Caki2 (cell line): ENCODE data around the gene GPAT3. TPM values are rescaled to one million over a fixed set of nuclear protein-coding genes. Genes with fewer than 3 reads are reported as not detected.
"Not testable (repeated sequence)": the region's sequence is repeated elsewhere in the genome, so short reads cannot be mapped to it uniquely, and the experiment has no call there.

ENCODE experiments used
- DNase-seq: peaks from one replicate; pipeline ENCODE4 v3.0.0-alpha.2; 2015; ENCODE audit warnings: low read depth
- in situ Hi-C: cut with HindIII; loops from 2 replicates; pipeline ENCODE4 v1.10.0; 2016; ENCODE audit warnings: low sequenced_read_pairs, low pct_unique_long_range_greater_than_20kb, mixed read lengths
- total RNA-seq: library from RNA; depleted of rRNA; stranded (reverse); fragments of >200 nt; shearing (Covaris generic); gene quantifications from 2 replicates; pipeline ENCODE4 v1.2.3, GENCODE V29; 2014; ENCODE audit warnings: low replicate concordance

The GPAT3 gene
- total RNA-seq, 1 experiment from 2014 or later: 12.5 TPM

DNA sequence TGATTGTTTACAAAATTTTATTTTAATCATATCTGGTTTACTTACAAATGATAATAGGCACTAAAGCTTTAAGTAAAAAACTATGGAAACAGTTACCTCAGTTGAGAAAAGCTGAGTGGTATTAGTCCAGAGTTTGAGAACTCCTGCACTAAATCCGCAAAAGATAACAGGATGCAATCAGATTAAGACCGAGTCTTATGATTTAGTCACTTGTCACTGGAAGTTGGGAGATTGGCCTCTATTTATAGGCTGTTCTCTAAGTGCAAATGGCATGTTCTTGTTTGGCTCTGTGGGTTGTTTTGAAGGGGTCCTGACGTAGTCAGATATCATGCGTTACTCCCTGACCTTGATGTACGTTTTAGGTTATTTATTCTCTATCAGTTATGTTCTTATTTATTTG lies 6.3 kb downstream of the GPAT3 start:
- DNase-seq: no peak
- in situ Hi-C loops: no loop called here

DNA sequence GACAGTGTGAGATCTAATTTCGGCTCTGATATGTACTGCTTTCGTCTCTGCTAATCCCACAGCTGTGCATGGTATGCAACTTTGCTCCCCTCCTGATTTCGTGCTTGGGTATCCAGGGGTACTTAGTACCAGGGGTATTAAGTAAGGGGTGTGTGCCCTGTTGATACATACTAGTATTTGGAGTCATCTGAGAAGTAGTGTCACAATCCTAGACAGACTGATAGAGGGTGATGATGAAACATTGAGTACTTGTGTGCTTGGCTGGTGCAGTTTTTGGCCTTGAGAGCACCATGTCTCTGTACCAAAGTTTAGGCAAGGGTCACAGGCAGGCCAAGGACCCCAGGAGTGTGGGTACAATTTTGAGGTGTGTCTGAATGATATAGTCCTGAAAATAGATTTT lies 10.9 kb downstream of the GPAT3 start:
- no peak for DNase-seq

DNA sequence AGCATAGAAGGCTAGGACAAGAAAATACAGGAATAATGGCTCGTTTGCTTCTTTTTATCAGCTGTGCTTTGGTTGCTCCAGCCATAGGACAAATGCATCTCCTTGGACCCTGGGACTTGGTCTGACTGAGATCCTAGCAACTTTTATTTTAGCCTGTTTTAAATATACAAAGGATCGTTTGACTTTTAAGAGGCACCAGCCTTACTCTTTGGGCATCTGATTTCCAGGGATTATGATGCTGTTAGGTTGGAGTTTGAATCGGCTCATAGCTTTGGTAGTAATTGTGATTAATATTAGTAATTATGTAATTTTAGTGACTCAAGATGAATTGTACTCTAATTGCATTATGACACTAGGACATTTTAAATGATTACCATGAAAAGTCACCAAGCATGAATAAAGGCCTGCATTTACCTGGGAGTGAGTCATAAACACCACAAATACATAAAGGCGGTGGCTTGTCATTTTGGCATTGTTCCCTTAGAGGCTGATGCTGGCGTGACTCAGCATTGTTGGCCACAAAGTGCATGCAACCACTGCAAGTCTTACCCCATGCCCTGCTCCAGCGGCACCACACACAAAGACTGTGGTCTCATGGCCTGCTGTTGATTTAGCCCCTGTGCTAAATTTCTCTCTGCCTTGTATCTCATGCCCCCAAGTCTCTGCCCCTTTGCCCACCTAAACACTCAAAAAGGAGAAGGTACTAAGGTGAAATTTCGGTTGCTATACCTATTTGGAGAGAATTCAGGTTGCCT lies 12.4 kb downstream of the GPAT3 start:
- in situ Hi-C loops: no loop called here
- DNase-seq: peak; percentile 91

More for the DNA sequence above, 10.9 kb downstream of the GPAT3 start:
- in situ Hi-C loops: no loop called here

DNA sequence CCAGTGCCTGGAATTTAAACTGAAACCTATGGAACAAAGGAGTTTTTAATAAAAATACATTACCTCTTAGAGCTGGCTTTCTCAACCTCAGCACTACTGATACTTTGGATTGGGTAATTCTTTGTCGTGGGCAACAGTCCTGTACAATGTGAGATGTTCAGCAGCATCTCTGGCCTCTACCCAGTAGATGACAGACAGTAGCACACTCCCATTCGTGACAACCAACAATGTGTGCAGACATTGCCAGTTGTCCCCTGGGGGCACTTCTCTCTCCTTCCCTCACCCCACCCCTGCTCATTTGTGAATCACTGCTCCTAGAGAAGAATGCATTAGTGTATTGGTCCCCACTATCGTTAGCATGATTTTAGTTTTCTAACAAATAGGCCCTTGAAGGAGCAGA lies 16.2 kb downstream of the GPAT3 start:
- DNase-seq: peak; percentile 79
- in situ Hi-C loops: no loop called here

DNA sequence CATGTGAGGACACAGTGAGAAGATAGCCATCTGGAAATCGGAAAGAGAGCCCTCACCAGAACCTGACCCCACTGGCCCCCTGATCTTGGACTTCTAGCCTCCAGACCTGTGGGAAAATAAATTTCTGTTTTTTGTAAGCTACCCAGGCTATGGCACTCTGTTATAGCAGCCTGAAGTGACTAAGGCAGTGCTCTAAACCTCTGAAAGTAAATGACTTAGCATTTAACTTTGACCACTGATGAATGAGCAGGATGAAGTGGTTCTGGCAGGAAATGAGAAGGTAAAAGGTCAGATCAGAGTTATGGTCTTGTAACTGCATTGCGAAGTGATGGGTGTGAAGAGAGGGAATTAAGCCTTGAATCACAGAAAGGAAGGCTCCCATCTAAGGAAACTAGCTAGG lies 17.0 kb downstream of the GPAT3 start:
- in situ Hi-C loops: no loop called here
- DNase-seq: peak; percentile 91

DNA sequence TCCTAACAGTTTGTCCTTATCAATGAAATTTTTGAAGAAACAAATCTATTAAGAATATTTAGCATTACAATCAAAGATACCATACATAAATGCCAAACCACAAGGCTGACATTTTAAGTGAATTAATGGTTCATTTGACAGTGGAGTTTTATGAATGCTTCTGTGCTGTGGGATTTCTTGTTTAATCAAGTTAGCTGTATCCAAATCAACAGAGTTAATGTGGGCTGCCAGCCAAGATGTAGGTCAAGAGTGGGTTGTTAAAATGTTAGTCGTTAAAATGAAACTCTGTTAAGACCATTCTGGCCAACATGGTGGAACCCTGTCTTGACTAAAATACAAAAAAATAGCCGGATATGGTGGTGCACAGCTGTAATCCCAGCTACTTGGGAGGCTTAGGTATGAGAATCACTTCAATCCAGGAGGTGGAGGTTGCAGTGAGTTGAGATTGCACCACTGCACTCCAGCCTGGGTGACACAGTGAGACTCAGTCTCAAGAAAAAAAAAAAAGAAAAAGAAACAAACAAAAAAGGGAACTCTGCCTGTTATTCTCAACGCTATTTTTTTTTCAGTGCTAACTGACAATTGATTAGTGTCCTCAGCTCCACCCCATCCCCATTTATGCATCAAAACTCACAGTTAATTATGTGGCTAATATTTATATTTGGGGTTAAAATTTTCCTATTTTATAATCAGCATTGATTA lies 20.2 kb downstream of the GPAT3 start:
- no peak for DNase-seq
- in situ Hi-C loops: no loop called here

DNA sequence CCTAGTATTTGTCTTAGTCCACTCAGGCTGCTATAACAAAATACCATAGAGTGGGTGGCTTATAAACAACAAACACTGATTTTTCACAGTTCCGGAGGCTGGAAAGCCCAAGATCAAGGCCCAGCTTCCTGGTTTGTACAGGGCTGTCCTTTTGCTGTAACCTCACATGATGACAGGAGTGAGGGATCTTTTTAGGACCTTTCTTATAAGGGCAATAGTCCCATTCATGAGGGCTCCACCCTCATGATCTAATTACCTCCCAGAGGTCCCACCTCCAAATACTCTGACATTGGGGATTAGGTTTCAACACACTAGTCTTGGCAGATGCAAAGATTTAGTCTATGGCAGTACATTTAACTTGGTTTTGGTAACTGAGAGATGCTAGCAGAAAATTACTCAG lies 20.9 kb downstream of the GPAT3 start:
- no peak for DNase-seq
- in situ Hi-C loops: no loop called here

DNA sequence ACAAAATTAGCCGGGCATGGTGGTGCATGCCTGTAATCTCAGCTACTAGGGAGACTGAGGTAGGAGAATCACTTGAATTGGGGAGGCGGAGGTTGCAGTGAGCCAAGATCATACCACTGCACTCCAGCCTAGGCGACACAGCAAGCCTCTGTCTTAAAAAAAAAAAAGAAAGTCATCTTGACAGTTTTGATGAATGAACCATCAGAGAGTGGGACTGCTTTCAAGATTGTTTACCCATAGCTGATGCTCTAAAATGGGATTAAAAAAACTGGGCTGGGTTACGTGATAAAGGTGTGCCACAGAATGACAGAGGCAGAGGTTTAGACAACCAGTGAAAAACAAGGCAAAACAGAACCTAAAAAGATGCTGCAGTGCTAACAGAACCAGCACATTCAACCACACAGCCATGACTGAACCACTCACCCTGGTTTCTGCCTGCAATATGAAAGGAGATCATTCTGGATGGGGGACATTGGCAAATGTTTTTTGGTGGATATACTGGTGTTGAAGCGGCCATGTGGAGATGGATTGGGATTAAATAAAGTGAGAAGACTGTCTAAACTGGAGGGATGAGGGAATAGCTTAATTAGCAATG lies 22.2 kb downstream of the GPAT3 start:
- in situ Hi-C loops: no loop called here
- DNase-seq: no peak

DNA sequence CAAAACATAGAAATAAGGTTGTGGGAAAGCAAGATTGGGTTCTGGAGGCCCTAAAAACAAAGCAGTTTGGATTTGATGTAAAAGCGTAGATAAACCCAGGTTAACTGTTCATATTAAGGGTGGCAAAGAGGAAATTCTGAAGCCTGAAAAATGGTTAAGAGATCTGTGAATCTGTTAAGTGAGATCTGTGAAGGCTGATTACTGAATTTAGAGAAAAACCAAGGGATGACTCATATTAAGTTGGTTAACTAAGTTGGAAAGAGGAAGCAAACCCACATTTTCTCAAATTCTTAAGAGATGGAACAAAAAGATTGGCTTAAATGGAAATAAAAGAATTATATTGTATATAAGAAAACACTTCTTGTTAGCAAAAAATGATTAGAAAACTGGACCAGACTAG lies 22.8 kb downstream of the GPAT3 start:
- no peak for DNase-seq
- in situ Hi-C loops: no loop called here

DNA sequence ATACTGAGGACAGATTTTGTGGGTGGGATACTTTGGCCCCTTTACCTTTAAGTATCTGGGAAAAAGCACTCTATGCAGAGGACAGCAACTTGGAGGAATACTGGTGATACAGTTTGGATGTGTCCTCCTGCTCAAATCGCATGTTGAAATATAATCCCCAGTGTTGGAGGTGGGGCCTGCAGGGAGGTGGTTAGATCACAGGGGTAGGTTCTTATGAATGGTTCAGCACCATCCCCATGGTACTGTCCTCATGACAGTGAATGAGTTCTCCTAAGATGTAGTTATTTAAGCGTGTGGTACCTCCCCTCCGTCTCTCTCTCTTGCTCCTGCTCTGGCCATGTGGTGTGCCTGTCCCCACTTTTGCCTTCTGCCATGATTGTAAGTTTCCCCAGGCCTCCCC lies 24.6 kb downstream of the GPAT3 start:
- DNase-seq: no peak
- in situ Hi-C loops: no loop called here

DNA sequence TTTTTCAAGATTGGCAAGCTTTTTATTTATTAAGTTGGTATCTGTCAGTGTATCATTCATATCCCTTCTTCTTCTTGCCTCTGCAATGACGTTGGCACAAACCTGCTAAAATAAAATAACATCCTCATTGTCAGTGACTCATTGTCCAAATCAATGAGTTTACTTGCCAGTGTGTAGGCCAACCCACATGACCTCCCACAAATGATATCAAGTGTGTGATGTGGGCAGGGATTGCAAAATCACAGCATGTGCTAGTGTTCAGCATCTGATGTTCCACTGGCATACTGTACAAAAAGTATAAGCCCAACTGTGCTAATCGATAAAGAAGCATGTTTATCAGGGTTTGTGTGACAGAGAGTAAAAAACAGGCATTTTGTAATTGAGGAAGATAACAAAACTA lies 25.5 kb downstream of the GPAT3 start:
- peak; percentile 80 for DNase-seq
- in situ Hi-C loops: no loop called here

DNA sequence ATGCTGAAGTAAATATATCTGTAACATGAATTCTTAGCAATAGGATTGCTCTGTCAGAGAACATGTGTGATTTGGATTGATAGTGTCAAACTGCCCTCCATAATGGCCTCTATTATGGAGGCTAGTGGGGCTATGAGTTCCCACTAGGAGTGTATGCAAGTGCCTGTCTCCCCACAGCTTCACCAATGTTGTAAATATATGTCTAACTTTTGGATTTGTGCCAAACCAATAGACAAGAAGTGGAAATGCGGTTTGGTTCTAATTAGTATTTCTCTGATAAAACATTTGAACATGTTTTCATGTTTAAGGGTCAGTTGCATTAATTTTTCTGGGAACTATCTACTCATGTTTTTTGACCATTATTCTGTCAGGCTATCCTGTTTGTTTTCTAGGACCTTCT lies 28.1 kb downstream of the GPAT3 start:
- DNase-seq: no peak
- in situ Hi-C loops: no loop called here

DNA sequence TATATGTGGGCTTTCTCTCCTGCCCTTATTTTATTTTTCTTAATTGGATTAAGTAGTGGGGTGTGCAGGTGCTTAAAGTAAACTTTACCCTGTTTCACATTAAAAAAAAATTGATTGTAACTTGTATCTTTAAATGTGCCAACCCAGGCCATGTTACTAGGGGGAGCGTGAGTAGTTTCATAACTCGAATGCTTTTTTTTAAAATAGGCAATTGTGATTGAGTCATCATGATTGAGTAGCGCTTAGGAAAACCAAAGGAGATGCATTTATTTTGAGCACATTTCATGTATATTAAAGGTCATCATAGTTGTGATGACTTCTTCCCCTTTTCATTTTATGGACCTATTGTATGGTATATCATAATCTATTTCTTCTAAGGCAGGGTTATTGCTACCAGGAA lies 32.2 kb downstream of the GPAT3 start:
- in situ Hi-C loops: no loop called here

DNA sequence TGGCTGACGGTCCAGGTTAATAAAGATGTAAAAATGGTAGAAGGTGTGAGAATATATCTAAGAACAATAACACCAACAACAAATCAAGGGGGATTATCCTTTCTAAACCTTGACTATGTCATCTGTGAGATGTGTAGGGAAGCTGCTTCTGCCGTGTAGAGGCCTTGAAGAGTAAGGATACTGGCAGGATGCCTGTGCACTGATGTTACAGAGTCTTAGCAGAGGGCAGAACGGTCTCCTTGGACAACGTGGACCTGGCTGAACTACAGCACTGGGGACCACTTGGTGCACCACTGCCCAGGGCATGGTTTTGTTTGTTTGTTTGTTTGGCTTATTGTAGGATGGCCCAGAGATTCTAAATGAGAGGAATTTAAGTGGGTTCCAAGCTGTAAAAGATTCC lies 33.5 kb downstream of the GPAT3 start:
- no peak for DNase-seq
- in situ Hi-C loops: no loop called here

More for the DNA sequence above, 32.2 kb downstream of the GPAT3 start:
- DNase-seq: no peak

DNA sequence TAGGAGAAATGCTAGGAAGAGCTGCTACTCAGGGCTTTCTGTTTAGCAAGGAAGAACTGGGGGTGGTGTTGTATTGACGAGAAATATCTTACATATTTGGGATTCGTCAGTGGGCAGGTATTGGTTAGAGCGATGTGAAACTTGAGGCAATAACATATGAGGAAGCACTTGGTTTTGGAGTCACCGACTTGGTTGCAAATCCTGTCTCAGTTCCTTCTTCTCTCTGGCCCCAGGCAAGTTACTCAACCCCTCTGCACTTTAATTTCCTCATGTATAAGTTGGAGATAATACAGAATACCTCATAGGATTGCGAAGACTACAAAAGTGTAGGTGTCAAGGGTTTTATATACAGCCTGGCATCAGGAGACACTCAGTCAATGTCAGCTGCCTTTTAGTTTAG lies 34.1 kb downstream of the GPAT3 start:
- in situ Hi-C loops: no loop called here
- no peak for DNase-seq

DNA sequence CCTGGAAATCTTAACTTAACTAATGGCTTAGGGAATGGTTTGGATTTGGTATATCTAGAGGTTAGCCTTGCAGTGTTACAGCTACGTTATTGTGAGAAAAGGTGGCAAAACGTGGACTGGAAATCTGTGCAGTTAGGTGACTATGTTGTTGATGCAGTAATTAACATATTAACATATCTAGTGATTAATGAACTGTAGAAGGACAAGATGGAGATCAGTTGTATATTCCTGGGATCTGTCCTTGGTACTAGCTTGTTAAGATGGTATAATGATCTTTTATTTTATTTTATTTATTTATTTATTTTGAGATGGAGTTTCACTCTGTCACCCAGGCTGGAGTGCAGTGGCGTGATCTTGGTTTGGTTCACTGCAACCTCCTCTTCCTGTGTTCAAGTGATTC lies 36.9 kb downstream of the GPAT3 start:
- in situ Hi-C loops: no loop called here

DNA sequence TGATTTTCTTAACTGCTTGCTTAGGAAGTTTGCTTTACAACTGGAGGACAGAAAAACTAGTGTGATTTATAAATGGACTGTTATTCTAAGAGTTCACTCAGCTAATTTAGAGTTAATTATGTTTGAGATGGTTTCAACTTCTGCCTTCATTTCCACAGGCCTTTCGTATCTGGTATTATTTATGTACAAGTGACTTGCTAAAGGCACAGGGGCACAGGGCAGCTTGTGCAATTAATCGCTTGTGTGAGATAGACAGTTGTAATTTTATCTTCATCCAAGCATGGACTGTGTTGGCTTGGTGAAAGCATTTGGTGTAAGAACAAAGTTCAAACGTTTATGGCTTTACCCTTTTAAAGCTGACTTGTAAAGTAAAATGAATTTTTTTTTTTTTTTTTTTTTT lies 38.3 kb downstream of the GPAT3 start:
- in situ Hi-C loops: no loop called here
- peak; percentile 44 for DNase-seq

More for the DNA sequence above, 36.9 kb downstream of the GPAT3 start:
- no peak for DNase-seq

DNA sequence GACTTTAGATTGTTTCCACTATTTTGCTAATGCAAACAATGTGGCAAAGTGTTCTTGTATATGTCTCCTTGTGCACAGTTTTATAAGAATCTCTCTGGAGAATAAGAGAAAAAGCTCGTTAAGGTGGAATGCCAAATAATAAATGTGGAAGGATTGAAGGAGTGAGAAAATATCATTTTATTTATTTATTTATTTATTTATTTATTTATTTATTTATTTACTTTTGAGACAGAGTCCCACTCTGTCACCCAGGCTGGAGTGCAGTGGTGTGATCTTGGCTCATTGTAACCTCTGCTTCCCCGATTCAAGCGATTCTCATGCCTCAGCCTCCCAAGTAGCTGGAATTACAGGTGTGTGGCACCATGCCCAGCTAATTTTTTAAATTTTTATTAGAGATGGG lies 40.3 kb downstream of the GPAT3 start:
- DNase-seq, in situ Hi-C loops: not testable (repeated sequence)

DNA sequence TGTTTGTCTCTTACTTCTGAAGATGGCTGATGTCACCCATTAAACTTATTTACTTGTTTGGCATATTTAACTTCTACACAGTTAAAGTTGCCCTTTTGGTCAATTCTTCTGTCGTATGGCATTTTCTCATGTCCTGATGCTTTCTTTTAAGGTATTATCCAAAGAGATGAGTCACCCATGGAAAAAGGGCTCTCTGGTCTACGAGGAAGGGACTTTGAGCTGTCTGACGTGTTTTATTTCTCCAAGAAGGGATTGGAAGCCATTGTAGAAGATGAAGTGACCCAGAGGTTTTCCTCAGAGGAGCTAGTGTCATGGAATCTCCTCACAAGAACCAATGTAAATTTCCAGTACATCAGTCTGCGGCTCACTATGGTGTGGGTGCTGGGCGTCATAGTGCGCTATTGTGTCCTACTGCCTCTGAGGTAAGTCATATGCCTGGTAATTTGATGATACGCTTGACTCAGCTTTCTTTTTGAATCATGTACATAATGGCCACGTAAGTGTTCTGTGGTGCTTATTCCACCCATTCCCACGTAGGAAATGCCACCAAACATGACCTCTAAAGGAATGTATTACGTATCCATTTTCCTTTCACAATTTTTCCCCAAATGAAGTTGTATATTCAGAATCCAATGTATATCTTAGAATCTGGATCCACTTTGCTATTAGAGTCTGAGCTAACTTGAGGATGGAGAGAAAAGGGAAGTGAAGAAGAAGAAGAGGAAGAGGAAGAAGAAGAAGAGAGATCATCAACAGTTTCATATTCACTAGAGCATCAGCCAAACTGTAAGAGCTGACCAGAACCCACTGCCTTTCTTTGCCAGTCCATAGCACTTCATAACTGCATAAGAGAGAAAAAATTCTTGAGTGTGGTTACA lies 45.7 kb downstream of the GPAT3 start:
- no peak for DNase-seq
- in situ Hi-C loops: no loop called here
